ENCODE measurements around the gene COL5A1.

The COL5A1 gene

DNA sequence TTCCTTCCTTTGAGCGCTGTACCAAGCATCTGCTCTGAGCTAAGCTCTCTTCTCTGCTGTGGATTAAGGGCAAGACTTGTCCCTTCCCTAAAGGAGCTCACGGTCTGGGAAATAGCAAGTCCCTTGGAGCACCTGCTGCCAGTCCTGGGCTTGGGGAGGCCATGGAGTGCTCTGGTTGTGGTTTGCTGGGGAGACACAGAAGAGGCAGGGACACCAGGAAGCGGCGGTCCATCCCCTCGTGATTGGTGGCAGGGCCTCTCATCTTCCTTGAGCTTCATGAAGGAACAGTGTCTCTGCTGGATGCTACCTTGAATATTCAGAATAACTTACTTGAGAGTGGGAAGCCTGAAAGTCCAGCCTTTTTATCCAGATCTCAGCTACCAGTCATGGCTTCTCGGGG is 35.3 kb downstream of the COL5A1 start:
- no peak for DNase-seq (ENCODE audit: extremely low spot score)
- TF ChIP-seq, protein P1, sequence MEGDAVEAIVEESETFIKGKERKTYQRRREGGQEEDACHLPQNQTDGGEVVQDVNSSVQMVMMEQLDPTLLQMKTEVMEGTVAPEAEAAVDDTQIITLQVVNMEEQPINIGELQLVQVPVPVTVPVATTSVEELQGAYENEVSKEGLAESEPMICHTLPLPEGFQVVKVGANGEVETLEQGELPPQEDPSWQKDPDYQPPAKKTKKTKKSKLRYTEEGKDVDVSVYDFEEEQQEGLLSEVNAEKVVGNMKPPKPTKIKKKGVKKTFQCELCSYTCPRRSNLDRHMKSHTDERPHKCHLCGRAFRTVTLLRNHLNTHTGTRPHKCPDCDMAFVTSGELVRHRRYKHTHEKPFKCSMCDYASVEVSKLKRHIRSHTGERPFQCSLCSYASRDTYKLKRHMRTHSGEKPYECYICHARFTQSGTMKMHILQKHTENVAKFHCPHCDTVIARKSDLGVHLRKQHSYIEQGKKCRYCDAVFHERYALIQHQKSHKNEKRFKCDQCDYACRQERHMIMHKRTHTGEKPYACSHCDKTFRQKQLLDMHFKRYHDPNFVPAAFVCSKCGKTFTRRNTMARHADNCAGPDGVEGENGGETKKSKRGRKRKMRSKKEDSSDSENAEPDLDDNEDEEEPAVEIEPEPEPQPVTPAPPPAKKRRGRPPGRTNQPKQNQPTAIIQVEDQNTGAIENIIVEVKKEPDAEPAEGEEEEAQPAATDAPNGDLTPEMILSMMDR (IDR thresholded peaks at IDR 0.05; ENCODE audit: control extremely low read depth, extremely low read depth, low read depth, missing control alignments) = no peak
- POLR2A ChIA-PET = no interaction called here
- CTCF ChIA-PET = no interaction called here

DNA sequence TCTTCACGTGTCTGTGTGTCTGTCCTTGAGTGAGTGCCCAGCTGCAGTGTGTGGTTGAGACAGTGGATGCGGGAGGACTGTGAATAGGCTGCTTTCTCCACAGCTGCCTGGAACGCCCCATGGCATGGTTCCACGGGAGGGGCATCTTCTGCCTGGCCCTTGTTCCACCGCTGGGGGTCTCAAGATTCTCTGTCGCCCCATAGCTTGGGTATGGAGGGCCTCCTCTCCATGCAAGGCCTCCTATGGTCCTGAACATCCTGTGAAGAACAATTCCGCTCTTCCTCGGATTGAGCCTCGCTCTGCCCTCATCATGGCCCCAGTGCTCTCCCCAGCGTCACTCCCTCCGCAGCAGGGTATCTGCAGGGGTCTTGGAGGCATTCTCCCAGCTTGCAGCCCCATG is 36.1 kb downstream of the COL5A1 start:
- DNase-seq (ENCODE audit: extremely low spot score) = no peak
- ChIA-PET POLR2A (no interaction called here), CTCF (no interaction called here)
- TF ChIP-seq, protein P1 (IDR thresholded peaks at IDR 0.05; ENCODE audit: control extremely low read depth, extremely low read depth, low read depth, missing control alignments) = no peak

DNA sequence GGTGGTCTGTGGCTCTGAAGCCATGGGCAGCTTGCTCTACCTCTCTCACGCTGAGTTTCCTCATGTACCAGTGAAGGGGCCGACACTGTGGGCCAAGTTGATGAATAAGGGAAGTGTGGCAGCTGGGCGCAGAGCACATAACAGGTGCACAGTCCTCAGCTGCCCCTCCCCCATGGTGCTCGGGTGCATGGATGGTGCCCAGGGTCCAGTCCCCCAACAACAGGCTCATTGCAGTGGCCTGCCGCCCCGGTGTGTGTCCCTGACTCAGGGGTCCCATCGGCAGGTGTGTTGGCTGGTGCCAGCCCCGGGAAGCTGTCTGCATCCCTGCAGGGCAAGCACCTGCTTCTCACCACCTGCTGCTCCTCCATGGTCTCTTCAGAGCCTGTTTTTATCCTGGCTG is 36.6 kb downstream of the COL5A1 start:
- POLR2A ChIA-PET = no interaction called here
- CTCF ChIA-PET = no interaction called here

DNA sequence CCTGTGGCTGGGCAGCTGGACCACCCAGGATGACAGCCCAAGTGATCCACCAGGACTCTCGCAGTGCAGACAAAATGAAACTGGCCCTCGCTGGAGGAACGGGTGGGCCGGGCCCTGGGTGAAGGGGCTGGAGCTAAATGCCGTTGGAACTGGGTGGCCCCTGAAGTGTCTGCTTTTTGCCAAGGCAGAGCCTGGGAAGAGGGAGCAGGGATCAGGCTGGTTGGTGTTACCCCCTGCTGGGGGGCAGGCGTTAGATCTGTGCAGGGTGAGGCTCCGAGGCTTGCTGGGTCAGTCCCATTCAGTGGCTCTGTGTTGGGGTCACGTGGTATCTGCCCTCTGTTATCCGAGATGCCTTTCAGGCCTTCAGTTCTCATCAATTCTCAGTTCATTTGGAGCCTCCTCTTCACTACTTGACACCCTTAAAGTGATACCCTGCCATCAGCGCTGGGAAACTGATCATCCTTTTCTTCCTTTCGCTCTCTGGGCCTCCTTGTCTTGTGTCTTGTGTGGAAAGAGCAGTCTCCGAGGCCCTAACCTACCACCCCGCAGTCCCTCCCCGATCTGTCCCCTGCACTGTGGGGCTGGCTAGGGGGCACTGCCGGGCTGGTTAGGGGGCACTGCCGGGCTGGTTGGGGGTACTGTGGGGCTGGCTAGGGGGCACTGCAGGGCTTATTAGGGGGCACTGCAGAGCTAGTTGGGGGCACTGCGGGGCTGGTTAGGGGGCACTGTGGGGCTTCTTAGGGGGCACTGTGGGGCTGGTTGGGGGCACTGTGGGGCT is 37.3 kb downstream of the COL5A1 start:
- DNase-seq (ENCODE audit: extremely low spot score) = no peak
- CTCF ChIA-PET = no interaction called here
- POLR2A ChIA-PET = no interaction called here
- TF ChIP-seq, protein P1 (IDR thresholded peaks at IDR 0.05; ENCODE audit: control extremely low read depth, extremely low read depth, low read depth, missing control alignments) = no peak

More for the DNA sequence above, 36.6 kb downstream of the COL5A1 start:
- no peak for DNase-seq (ENCODE audit: extremely low spot score)
- TF ChIP-seq, protein P1 (IDR thresholded peaks at IDR 0.05; ENCODE audit: control extremely low read depth, extremely low read depth, low read depth, missing control alignments) = no peak

DNA sequence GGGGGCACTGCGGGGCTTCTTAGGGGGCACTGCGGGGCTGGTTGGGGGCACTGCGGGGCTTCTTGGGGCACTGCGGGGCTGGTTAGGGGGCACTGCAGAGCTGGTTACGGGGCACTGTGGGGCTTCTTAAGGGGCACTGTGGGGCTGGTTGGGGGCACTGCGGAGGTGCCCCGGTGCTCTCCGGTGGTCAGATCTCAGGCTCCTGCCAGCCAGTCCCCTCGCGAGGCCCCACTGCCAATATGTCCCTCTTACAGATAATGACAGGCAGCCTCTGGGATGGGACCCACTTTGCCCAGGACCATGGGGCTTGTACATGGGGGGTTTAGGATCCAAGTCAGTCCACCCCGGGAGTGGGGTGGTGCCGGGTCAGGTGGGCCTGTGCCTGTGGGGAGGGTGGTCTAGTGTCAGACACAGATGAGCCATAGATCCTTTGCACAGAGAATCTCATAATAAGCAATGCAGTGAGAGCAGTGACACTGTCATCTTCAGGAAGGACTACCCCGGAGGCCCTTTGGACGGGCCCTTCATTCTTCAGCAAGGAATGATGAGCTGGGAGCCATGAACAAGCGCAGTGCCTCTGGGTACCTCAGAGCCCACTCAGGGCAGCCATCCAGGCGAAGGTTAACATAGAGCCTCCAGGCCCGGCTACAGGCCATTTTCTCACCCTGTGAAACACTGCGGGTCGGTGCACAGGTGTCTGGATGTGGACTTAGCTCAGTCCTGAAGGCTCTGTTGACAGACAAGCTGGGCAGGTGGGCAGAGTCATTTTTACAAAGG is 38.2 kb downstream of the COL5A1 start:
- POLR2A ChIA-PET = no interaction called here
- no peak for DNase-seq (ENCODE audit: extremely low spot score)
- TF ChIP-seq, protein P1 (IDR thresholded peaks at IDR 0.05; ENCODE audit: control extremely low read depth, extremely low read depth, low read depth, missing control alignments) = no peak
- CTCF ChIA-PET = interaction anchor here (1.3 kb wide), 1 partner anchor 10 kb away, joined by 3 read pairs; no protein-coding TSS in a partner anchor

DNA sequence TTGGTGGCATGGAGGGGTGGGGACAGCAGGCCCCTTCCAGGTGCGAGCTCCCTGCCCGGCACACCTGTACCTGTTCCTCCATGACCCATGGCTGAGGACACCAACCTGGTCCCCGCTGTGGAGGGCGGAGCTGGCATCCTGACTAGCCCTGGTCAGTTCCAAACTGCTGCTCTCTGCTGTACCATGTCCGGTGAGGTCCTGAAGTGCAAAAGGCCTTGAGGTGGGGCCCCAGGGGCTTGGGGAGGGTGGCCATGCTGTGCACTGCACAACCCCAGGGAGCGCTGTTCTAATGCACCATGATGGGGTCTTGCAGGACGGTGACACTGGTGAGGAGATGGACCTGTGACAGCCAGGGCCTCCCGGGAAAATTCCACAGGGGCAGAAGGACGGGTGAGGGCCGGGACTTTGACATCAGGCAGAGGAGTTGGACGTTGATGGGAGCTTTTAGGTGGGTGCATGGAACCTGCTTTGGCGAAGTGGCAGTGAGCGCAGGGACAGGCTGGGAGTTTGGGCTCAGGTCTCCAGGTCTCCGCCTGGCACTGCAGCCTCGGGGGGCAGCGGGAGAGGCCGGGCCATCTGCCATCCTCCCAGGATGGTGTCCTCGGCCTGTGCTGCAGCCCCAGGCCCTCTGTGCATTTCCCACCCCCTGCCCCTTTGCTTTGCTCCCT is 38.9 kb downstream of the COL5A1 start:
- ChIA-PET CTCF (interaction anchor here (1.3 kb wide), 1 partner anchor 9 kb away, joined by 3 read pairs; no protein-coding TSS in a partner anchor), POLR2A (no interaction called here)
- no peak for DNase-seq (ENCODE audit: extremely low spot score)
- TF ChIP-seq, protein P1 (IDR thresholded peaks at IDR 0.05; ENCODE audit: control extremely low read depth, extremely low read depth, low read depth, missing control alignments) = no peak
